Epidermal melanocyte (primary cell): ENCODE data around the gene CLCN6.

ENCODE experiments used
- DNase-seq: peaks from one replicate; pipeline ENCODE4 v3.0.0; 2011; ENCODE audit warnings: low spot score; ENCODE audit not compliant: insufficient read length

Gene CLCN6

GRCh38 chr1:11847667-11848372, 41.8 kb downstream of the CLCN6 start, which contains the start of gene NPPA:
Gene NPPA, minus strand, starts transcription at chr1:11847783. Its CDS starts 99 bp downstream, at chr1:11847684.
- no peak for DNase-seq

GRCh38 chr1:11848373-11848700, 42.3 kb downstream of the CLCN6 start:
- DNase-seq: no peak

GRCh38 chr1:11850156-11850555, 44.2 kb downstream of the CLCN6 start:
- no peak for DNase-seq

GRCh38 chr1:11851180-11851579, 45.2 kb downstream of the CLCN6 start:
- no peak for DNase-seq

- no peak for DNase-seq
Observed at GRCh38 chr1:11854519-11854918, 48.5 kb downstream of the CLCN6 start.

GRCh38 chr1:11855430-11855829, 49.4 kb downstream of the CLCN6 start:
- DNase-seq: no peak

- no peak for DNase-seq
Observed at GRCh38 chr1:11856698-11857097, 50.7 kb downstream of the CLCN6 start.

- DNase-seq: no peak
Observed at GRCh38 chr1:11857164-11857851, 51.3 kb downstream of the CLCN6 start.

GRCh38 chr1:11858158-11858557, 52.2 kb downstream of the CLCN6 start:
- no peak for DNase-seq

- no peak for DNase-seq
Observed at GRCh38 chr1:11858613-11858967, 52.6 kb downstream of the CLCN6 start, which contains the start of gene NPPB. Gene NPPB, minus strand, starts transcription at chr1:11858945. Its CDS starts 112 bp downstream, at chr1:11858833.

GRCh38 chr1:11858968-11859871, 53.2 kb downstream of the CLCN6 start:
- peak; percentile 57 for DNase-seq

GRCh38 chr1:11860083-11860482, 54.1 kb downstream of the CLCN6 start:
- no peak for DNase-seq

- no peak for DNase-seq
Observed at GRCh38 chr1:11860587-11860986, 54.6 kb downstream of the CLCN6 start.

- no peak for DNase-seq
Observed at GRCh38 chr1:11862890-11863289, 56.9 kb downstream of the CLCN6 start.

GRCh38 chr1:11868331-11868980, 62.5 kb downstream of the CLCN6 start:
- DNase-seq: no peak

- DNase-seq: no peak
Observed at GRCh38 chr1:11869104-11869503, 63.1 kb downstream of the CLCN6 start.

- no peak for DNase-seq
Observed at GRCh38 chr1:11869650-11870207, 63.7 kb downstream of the CLCN6 start.

- DNase-seq: no peak
Observed at GRCh38 chr1:11872545-11872944, 66.6 kb downstream of the CLCN6 start.

- DNase-seq: no peak
Observed at GRCh38 chr1:11873395-11874257, 67.6 kb downstream of the CLCN6 start.

- no peak for DNase-seq
Observed at GRCh38 chr1:11874258-11874562, 68.2 kb downstream of the CLCN6 start.
